K562 (cell line): ENCODE results near the gene SLC35A2. TPM values are rescaled to one million over a fixed set of nuclear protein-coding genes. Genes with fewer than 3 reads are reported as not detected.
A peak's percentile ranks its signal among the peaks of the same experiment; 100 is the strongest.

Experiments
- CXXC5 ChIP-seq: fragments of 250-450 bp; sonication (Bioruptor Pico); IDR thresholded peaks from 2 replicates; pipeline ENCODE4 v1.8.0; 2022; ENCODE audit warnings: inconsistent platforms, mild to moderate bottlenecking, moderate library complexity
- ILK ChIP-seq: fragments of 450-650 bp; IDR thresholded peaks from 2 replicates; pipeline ENCODE4 v1.6.1; 2016; ENCODE audit warnings: missing genetic modification characterization, low read depth, mild to moderate bottlenecking, missing compliant biosample characterization, moderate library complexity, borderline replicate concordance
- KHSRP ChIP-seq: fragments of 450-650 bp; IDR thresholded peaks from 2 replicates; pipeline ENCODE4 v1.6.1; 2017
- MNT ChIP-seq, 2 experiments: fragments of 450-650 bp; conservative IDR thresholded peaks; 2 replicates each; pipeline ENCODE4 v1.6.1; 2017; ENCODE audit warnings: mild to moderate bottlenecking in 2 of 2, moderate library complexity in 2 of 2
- RUNX1 ChIP-seq: sonication (generic); IDR thresholded peaks from 2 replicates; pipeline ENCODE4 v1.6.1; 2016; ENCODE audit warnings: antibody characterized with exemption, low read depth
- SAFB ChIP-seq: fragments of 200-400 bp; formaldehyde crosslinking; IDR thresholded peaks from 2 replicates; pipeline ENCODE4 v1.6.1; 2017; ENCODE audit warnings: low read depth, low read length, borderline replicate concordance
- TRIM25 ChIP-seq: fragments of 450-650 bp; IDR thresholded peaks from 2 replicates; pipeline ENCODE4 v1.7.0; 2016; ENCODE audit warnings: borderline replicate concordance
- U2AF1 ChIP-seq: fragments of 200-400 bp; formaldehyde crosslinking; optimal IDR thresholded peaks from 2 replicates; pipeline ENCODE3; 2017; ENCODE audit warnings: mild to moderate bottlenecking, low read depth, low read length, moderate library complexity
- polyA plus RNA-seq, 8 experiments: library from polyadenylated mRNA; depleted of rRNA in 4 of 8; stranded (reverse) in 5 of 8; unstranded in 3 of 8; fragments of >200 nt; fragmentation: Nextera tagmentation in 2 of 8; fragmentation: Illumina TruSeq in 1 of 8; extraction: Ambion mirVana in 2 of 8; extraction: Trizol in 1 of 8; gene quantifications; 2 replicates each; pipeline versions ENCODE4 v1.2.1 to v1.2.3, GENCODE V29; 2011 to 2014; ENCODE audit warnings: inconsistent platforms in 1 of 8, missing spikeins in 1 of 8
- total RNA-seq, 7 experiments: library from RNA; depleted of rRNA in 6 of 7; stranded (reverse); fragments of >200 nt in 6 of 7; fragmentation: Illumina TruSeq in 2 of 7; extraction: Trizol in 2 of 7; gene quantifications; 2 replicates each; pipeline versions ENCODE4 v1.2.1 to v1.2.3, GENCODE V29; 2011 to 2021; ENCODE audit warnings: low replicate concordance in 1 of 7
- TF ChIP-seq, protein P1 (sequence below): fragments of 450-650 bp; formaldehyde crosslinking; conservative IDR thresholded peaks from 2 replicates; pipeline ENCODE4 v1.4.0; 2022; ENCODE audit warnings: mild to moderate bottlenecking, missing genetic modification characterization
- TF ChIP-seq, protein P2 (sequence below): fragments of 250-450 bp; sonication (Bioruptor Pico); IDR thresholded peaks from 2 replicates; pipeline ENCODE4 v1.4.0; 2020; ENCODE audit warnings: borderline replicate concordance
- TF ChIP-seq, protein P3 (sequence below): IDR thresholded peaks from 2 replicates; pipeline ENCODE4 v1.6.1; 2016; ENCODE audit warnings: missing genetic modification characterization, missing compliant biosample characterization
- TF ChIP-seq, protein P4 (sequence below), 2 experiments: IDR thresholded peaks; 2 replicates each; pipeline ENCODE4 v1.6.1; 2011; ENCODE audit warnings: borderline replicate concordance in 1 of 2, control low read depth in 1 of 2, low read depth in 1 of 2, low read length in 1 of 2, mild to moderate bottlenecking in 1 of 2, mixed read lengths in 1 of 2, moderate library complexity in 1 of 2; ENCODE audit not compliant: insufficient read depth in 1 of 2, insufficient read length in 1 of 2, poor library complexity in 1 of 2, severe bottlenecking in 1 of 2; ENCODE audit errors: extremely low read depth in 1 of 2
- TF ChIP-seq, protein P5 (sequence below): IDR thresholded peaks from 3 replicates; pipeline ENCODE4 v1.6.1; 2011; ENCODE audit warnings: borderline replicate concordance, mild to moderate bottlenecking; ENCODE audit not compliant: insufficient read length, insufficient read depth

The SLC35A2 gene
- total and polyA plus RNA-seq, 9 of the 15 experiments (the other 6 are each of a cell fraction or from before 2014, with no cell fraction given): 3.3 to 38.9 (median 20.0) TPM

DNA sequence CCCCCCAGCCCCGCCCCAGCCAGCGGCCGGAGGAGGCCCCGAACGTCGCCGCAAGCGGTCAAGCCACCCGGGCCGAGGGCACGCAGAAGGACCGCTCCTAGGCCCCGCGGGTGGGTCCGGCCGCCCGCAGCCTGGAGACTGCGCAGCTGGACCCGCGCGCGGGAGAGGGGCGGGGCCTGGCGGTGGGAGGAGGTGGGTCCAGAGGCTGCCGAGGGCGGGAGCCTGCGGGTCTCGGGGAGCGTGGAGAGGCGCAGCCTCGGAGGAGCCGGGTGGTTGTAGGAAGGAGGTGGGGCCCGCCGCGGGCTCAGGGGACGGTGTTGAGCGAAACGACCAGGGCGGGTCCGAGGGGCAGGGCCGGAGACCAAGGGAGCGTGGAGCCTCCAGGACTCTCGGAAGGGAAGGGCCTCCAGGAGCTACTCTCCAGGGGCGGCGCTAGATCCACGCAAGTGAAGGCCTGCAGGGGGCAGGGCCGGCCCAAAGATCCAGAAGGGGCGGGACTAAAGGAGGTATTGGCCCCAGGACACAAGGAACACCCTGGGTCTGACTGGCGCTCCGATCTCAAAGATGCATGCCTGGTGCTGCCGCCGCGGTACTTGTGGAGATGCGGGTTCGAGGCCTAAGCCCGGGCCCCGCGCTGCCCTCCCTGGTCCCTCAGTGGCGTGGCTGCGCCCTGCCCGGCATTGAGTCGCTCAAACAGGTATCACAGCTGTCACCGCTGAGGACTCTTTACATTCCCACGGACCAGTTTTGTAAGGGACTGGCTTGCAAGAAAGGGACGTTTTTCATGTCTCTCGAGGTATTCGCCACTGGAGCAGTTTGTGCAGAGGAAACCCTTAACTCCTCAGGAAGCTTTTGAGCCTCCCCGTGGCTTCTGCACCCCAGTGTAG, 19.8 kb downstream of the SLC35A2 start (continued):
- TF ChIP-seq SAFB (peak; percentile 55; the same call in 1 of the 2 replicates), MNT (conservative IDR thresholded peaks at IDR 0.05) (peak; percentile 44 to 76; a peak in 2 of 4 replicates), TRIM25 (no peak), ILK (tag) (no peak), RUNX1 (no peak), KHSRP (no peak), U2AF1 (no peak), CXXC5 (CRISPR knock-in tag) (peak; percentile 59; the same call in 1 of the 2 replicates)
- TF ChIP-seq, protein P1, sequence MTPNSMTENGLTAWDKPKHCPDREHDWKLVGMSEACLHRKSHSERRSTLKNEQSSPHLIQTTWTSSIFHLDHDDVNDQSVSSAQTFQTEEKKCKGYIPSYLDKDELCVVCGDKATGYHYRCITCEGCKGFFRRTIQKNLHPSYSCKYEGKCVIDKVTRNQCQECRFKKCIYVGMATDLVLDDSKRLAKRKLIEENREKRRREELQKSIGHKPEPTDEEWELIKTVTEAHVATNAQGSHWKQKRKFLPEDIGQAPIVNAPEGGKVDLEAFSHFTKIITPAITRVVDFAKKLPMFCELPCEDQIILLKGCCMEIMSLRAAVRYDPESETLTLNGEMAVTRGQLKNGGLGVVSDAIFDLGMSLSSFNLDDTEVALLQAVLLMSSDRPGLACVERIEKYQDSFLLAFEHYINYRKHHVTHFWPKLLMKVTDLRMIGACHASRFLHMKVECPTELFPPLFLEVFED: no peak
- TF ChIP-seq, protein P2, sequence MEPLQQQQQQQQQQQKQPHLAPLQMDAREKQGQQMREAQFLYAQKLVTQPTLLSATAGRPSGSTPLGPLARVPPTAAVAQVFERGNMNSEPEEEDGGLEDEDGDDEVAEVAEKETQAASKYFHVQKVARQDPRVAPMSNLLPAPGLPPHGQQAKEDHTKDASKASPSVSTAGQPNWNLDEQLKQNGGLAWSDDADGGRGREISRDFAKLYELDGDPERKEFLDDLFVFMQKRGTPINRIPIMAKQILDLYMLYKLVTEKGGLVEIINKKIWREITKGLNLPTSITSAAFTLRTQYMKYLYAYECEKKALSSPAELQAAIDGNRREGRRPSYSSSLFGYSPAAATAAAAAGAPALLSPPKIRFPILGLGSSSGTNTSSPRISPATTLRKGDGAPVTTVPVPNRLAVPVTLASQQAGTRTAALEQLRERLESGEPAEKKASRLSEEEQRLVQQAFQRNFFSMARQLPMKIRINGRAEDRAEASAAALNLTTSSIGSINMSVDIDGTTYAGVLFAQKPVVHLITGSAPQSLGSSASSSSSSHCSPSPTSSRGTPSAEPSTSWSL (CRISPR knock-in tag): no peak
- TF ChIP-seq, protein P3, sequence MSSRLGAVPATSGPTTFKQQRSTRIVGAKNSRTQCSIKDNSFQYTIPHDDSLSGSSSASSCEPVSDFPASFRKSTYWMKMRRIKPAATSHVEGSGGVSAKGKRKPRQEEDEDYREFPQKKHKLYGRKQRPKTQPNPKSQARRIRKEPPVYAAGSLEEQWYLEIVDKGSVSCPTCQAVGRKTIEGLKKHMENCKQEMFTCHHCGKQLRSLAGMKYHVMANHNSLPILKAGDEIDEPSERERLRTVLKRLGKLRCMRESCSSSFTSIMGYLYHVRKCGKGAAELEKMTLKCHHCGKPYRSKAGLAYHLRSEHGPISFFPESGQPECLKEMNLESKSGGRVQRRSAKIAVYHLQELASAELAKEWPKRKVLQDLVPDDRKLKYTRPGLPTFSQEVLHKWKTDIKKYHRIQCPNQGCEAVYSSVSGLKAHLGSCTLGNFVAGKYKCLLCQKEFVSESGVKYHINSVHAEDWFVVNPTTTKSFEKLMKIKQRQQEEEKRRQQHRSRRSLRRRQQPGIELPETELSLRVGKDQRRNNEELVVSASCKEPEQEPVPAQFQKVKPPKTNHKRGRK: no peak
- TF ChIP-seq, protein P4, sequence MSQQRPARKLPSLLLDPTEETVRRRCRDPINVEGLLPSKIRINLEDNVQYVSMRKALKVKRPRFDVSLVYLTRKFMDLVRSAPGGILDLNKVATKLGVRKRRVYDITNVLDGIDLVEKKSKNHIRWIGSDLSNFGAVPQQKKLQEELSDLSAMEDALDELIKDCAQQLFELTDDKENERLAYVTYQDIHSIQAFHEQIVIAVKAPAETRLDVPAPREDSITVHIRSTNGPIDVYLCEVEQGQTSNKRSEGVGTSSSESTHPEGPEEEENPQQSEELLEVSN (IDR thresholded peaks at IDR 0.05; ENCODE audit: borderline replicate concordance in 1 of 2, extremely low read depth in 1 of 2, insufficient read depth in 1 of 2, insufficient read length in 1 of 2, low read depth in 1 of 2, low read length in 1 of 2, poor library complexity in 1 of 2, severe bottlenecking in 1 of 2): peak in 1 of 2 experiments; percentile 17
- TF ChIP-seq, protein P5, sequence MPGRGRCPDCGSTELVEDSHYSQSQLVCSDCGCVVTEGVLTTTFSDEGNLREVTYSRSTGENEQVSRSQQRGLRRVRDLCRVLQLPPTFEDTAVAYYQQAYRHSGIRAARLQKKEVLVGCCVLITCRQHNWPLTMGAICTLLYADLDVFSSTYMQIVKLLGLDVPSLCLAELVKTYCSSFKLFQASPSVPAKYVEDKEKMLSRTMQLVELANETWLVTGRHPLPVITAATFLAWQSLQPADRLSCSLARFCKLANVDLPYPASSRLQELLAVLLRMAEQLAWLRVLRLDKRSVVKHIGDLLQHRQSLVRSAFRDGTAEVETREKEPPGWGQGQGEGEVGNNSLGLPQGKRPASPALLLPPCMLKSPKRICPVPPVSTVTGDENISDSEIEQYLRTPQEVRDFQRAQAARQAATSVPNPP: no peak
